MM.1S (cell line): ENCODE measurements around the gene PBX3.

Experiments used
- CTCF ChIP-seq: fragments of 300-600 bp; sonication (generic); IDR thresholded peaks from 2 replicates; pipeline ENCODE4 v1.5.1; 2016; ENCODE audit warnings: antibody characterized with exemption, low read length, mixed read lengths
- EZH2 ChIP-seq: fragments of 300-600 bp; sonication (generic); optimal IDR thresholded peaks from 2 replicates; pipeline ENCODE3; 2017; ENCODE audit warnings: low read depth, mild to moderate bottlenecking, antibody characterized with exemption, low read length, mixed read lengths
- EZH2phosphoT487 ChIP-seq: fragments of 300-600 bp; sonication (generic); IDR thresholded peaks from 2 replicates; pipeline ENCODE4 v1.6.1; 2018; ENCODE audit warnings: antibody characterized with exemption, low read length

GRCh38 chr9:125706651-125707471 is 40.3 kb upstream of the PBX3 start, which contains the start of gene MAPKAP1:
- no peak for TF ChIP-seq CTCF
- no peak for TF ChIP-seq EZH2
- no peak for TF ChIP-seq EZH2phosphoT487
